Vagina (tissue), 2 donors: ENCODE data around the gene SMURF1.
"Not testable (repeated sequence)": the region's sequence is repeated elsewhere in the genome, so short reads cannot be mapped to it uniquely, and the experiment has no call there.

Experiments used
- CTCF ChIP-seq, 3 experiments: fragments of 450-650 bp in 2 of 3; fragments of 200-600 bp in 1 of 3; sonication (generic) in 1 of 3; IDR thresholded peaks; one replicate each; pipeline ENCODE4 v1.5.1; 2017 to 2019; ENCODE audit warnings: antibody characterized with exemption in 3 of 3, mild to moderate bottlenecking in 2 of 3, moderate library complexity in 2 of 3
- POLR2A ChIP-seq, 2 donors: fragments of 450-650 bp; IDR thresholded peaks; one replicate each; pipeline ENCODE4 v1.6.1; 2017; ENCODE audit warnings: antibody characterized with exemption in 2 of 2, mild to moderate bottlenecking in 2 of 2, moderate library complexity in 2 of 2
- POLR2AphosphoS5 ChIP-seq, 2 donors: sonication (generic); formaldehyde crosslinking; IDR thresholded peaks; one replicate each; pipeline ENCODE4 v1.9.0; 2017; ENCODE audit warnings: antibody characterized with exemption in 2 of 2, mild to moderate bottlenecking in 2 of 2, low read depth in 1 of 2; ENCODE audit not compliant: insufficient read depth in 1 of 2

- TF ChIP-seq CTCF (IDR thresholded peaks at IDR 0.05); POLR2A (IDR thresholded peaks at IDR 0.05); POLR2AphosphoS5 (IDR thresholded peaks at IDR 0.05; ENCODE audit: insufficient read depth in 1 of 2, low read depth in 1 of 2): not testable (repeated sequence)
These were observed 97.6 kb downstream of the SMURF1 start for GRCh38 chr7:99046262-99046661.
